Mesothelial cell of epicardium (in vitro differentiated cells): ENCODE measurements around the gene EFCAB9. TPM values are rescaled to one million over a fixed set of nuclear protein-coding genes. Genes with fewer than 3 reads are reported as not detected.

ENCODE experiments used
- DNase-seq, 2 experiments: peaks; one replicate each; pipeline ENCODE4 v3.0.0; 2021; ENCODE audit warnings: low spot score in 2 of 2; ENCODE audit not compliant: unreplicated experiment in 2 of 2
- H3K27ac Mint-ChIP-seq: 2 replicates; pipeline ENCODE4 v1.8.0; 2021; ENCODE audit warnings: mixed read lengths
- H3K27me3 Mint-ChIP-seq: 2 replicates; pipeline ENCODE4 v1.8.0; 2021; ENCODE audit warnings: low read depth, mixed read lengths
- H3K36me3 Mint-ChIP-seq: 2 replicates; pipeline ENCODE4 v1.8.0; 2021; ENCODE audit warnings: mixed read lengths
- H3K4me1 Mint-ChIP-seq: 2 replicates; pipeline ENCODE4 v1.8.0; 2021; ENCODE audit warnings: mixed read lengths
- H3K4me3 Mint-ChIP-seq: 2 replicates; pipeline ENCODE4 v1.8.0; 2021; ENCODE audit warnings: mild to moderate bottlenecking, moderate library complexity, mixed read lengths
- H3K9me3 Mint-ChIP-seq: 2 replicates; pipeline ENCODE4 v1.8.0; 2021; ENCODE audit warnings: mixed read lengths
- CTCF ChIP-seq: fragments of 200-600 bp; sonication (generic); IDR thresholded peaks from one replicate; pipeline ENCODE4 v1.5.0; 2021; ENCODE audit warnings: antibody characterized with exemption; ENCODE audit not compliant: unreplicated experiment
- total RNA-seq: library from RNA; stranded (reverse); gene quantifications from 3 replicates; pipeline ENCODE4 v1.2.1, GENCODE V29; 2021

EFCAB9 gene
- total RNA-seq, 1 donor from 2014 or later = not detected

DNA sequence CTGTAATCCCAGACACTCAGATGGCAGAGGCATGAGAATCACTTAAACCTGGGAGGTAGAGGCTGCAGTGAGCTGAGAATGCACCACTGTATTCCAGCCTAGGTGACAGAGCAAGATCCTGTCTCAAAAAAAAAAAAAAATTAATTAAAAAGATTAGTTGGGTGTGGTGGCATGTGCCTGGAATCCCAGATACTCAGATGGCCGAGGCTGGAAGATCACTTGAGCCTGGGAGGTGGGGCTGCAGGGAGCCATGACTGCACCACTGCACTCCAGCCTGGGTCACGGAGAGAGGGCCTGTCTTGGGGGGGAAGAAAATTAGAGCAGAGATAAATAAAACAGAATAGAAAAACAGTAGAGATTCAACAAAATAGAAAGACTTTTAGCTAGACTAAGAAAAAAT is 54.7 kb downstream of the EFCAB9 start:
- peaks cover 32% of the 10 kb centered on the region for H3K36me3 Mint-ChIP-seq
- H3K4me1 Mint-ChIP-seq = peaks cover 15% of the 10 kb centered on the region
- TF ChIP-seq CTCF = no peak
- no peak overlapping the region for H3K4me3 Mint-ChIP-seq
- peaks cover 26% of the 10 kb centered on the region for H3K9me3 Mint-ChIP-seq
- DNase-seq = no peak
- H3K27me3 Mint-ChIP-seq = no peaks in the 10 kb centered on the region
- peak overlapping the region; percentile 48 for H3K27ac Mint-ChIP-seq

- no peak overlapping the region for H3K4me3 Mint-ChIP-seq
- peaks cover 49% of the 10 kb centered on the region for H3K36me3 Mint-ChIP-seq
- no peak overlapping the region for H3K27ac Mint-ChIP-seq
- DNase-seq = no peak
- peaks cover 11% of the 10 kb centered on the region for H3K4me1 Mint-ChIP-seq
- H3K27me3 Mint-ChIP-seq = no peaks in the 10 kb centered on the region
- no peak for TF ChIP-seq CTCF
- H3K9me3 Mint-ChIP-seq = peaks cover 29% of the 10 kb centered on the region
Observed at GRCh38 chr5:172251419-172251818, 57.4 kb downstream of the EFCAB9 start.

DNA sequence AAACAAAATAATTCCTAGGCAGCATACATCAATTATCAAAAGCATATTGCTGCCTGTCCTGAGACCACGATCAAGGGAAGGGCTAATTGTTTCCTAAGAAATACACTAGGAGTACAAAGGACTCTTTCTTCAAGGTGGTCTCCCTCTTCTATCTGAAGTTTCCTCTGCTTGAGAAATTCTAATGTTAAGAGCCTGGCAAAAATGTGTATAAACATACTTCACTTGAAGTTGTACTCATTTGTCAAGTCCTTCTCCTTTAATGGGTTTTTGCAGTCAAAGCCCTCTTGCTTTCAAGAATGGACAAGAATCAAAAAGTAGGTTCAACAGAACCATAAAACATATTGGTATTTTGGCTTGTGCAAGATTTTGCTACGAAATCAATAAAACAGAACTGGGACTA is 58.5 kb downstream of the EFCAB9 start:
- Mint-ChIP-seq H3K4me3 (no peak overlapping the region), H3K27me3 (no peaks in the 10 kb centered on the region), H3K36me3 (peaks cover 57% of the 10 kb centered on the region), H3K9me3 (peaks cover 37% of the 10 kb centered on the region), H3K4me1 (peaks cover 6% of the 10 kb centered on the region), H3K27ac (no peak overlapping the region)
- DNase-seq = no peak
- no peak for TF ChIP-seq CTCF

Other genes starting within 250 kb of the EFCAB9 start
- gene FBXW11, start 187.5 kb upstream of the EFCAB9 start, total RNA-seq = 62.1 to 64.4 TPM (median 64.1 TPM) in 3 replicates
- 15.5 to 16.6 TPM (median 16.0 TPM) in 3 replicates for gene STK10, start 5.9 kb upstream of the EFCAB9 start, total RNA-seq
- gene UBTD2, start 89.6 kb downstream of the EFCAB9 start, total RNA-seq = 41.2 to 43.8 TPM (median 42.2 TPM) in 3 replicates